Suprapubic skin (tissue), 4 donors: Measurements from ENCODE around the gene ANO2. TPM values are rescaled to one million over a fixed set of nuclear protein-coding genes. Genes with fewer than 3 reads are reported as not detected.

Experiments
- DNase-seq, 2 donors: peaks; one replicate each; pipeline ENCODE4 v3.0.0-alpha.2; 2019; ENCODE audit warnings: low spot score in 2 of 2
- H3K27ac ChIP-seq: fragments of 200-600 bp; sonication (generic); one replicate; pipeline ENCODE4 v1.5.1; 2019
- H3K27me3 ChIP-seq: fragments of 200-600 bp; sonication (generic); one replicate; pipeline ENCODE4 v1.5.1; 2019
- H3K36me3 ChIP-seq: fragments of 200-600 bp; sonication (generic); one replicate; pipeline ENCODE4 v1.5.1; 2019
- H3K4me1 ChIP-seq: fragments of 200-600 bp; sonication (generic); one replicate; pipeline ENCODE4 v1.5.1; 2019
- H3K4me3 ChIP-seq: fragments of 200-600 bp; sonication (generic); one replicate; pipeline ENCODE4 v1.5.1; 2019; ENCODE audit warnings: mild to moderate bottlenecking
- H3K9me3 ChIP-seq: fragments of 200-600 bp; sonication (generic); one replicate; pipeline ENCODE4 v1.5.1; 2019
- EP300 ChIP-seq: sonication (generic); formaldehyde crosslinking; IDR thresholded peaks from one replicate; pipeline ENCODE4 v1.6.1; 2017; ENCODE audit warnings: antibody characterized with exemption
- POLR2A ChIP-seq, 2 donors: fragments of 450-650 bp; IDR thresholded peaks; one replicate each; pipeline ENCODE4 v1.6.1; 2017; ENCODE audit warnings: antibody characterized with exemption in 2 of 2, mild to moderate bottlenecking in 2 of 2, moderate library complexity in 2 of 2
- POLR2AphosphoS5 ChIP-seq, 3 donors: sonication (generic); formaldehyde crosslinking; IDR thresholded peaks; one replicate each; pipeline ENCODE4 v1.6.1; 2017; ENCODE audit warnings: antibody characterized with exemption in 3 of 3
- WGBS: methylation state at CpG from one replicate; pipeline ENCODE4 v1.1.5; 2018; 5-methylcytosine and 5-hydroxymethylcytosine counted together
- total RNA-seq, 4 donors: library from RNA; depleted of rRNA; stranded (reverse); fragments of >200 nt; gene quantifications; one replicate each; pipeline ENCODE4 v1.1.0, GENCODE V29; 2016
- TF ChIP-seq, protein P1 (sequence below), 2 donors: fragments of 200-600 bp in 1 of 2; fragments of 450-650 bp in 1 of 2; sonication (generic) in 1 of 2; IDR thresholded peaks; one replicate each; pipeline ENCODE4 v1.5.1; 2016 to 2019; ENCODE audit warnings: antibody characterized with exemption in 2 of 2, mild to moderate bottlenecking in 1 of 2, moderate library complexity in 1 of 2

ANO2 gene
- total RNA-seq, 4 donors from 2014 or later: 1.1 to 9.7 (median 2.0) TPM

DNA sequence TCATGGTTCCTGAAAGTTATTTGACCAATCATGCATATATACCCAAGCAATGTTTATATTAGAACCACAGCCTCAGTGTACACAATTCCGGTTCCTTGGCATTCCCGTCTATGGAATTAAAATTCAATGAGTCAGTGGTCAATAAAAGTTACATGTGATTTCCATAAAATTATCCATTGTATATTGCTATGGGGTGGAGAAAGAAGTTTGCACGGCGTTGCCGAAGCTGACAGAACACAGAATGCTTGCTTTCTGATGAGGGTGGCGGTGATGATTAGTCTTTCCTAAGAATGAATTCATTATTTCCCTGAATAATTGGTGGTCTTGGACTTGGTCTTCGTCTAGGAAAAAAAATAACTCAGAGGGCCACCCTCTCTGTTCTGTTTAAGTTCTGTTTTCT lies 214.1 kb downstream of the ANO2 start:
- no peak for DNase-seq
- Histone ChIP-seq H3K4me1 (no peaks in the 10 kb centered on the region), H3K36me3 (no peaks in the 10 kb centered on the region), H3K27me3 (no peaks in the 10 kb centered on the region), H3K27ac (no peak overlapping the region), H3K9me3 (no peaks in the 10 kb centered on the region), H3K4me3 (no peak overlapping the region)
- 85% methylated on average over 7 of the region's 7 CpGs for WGBS
- TF ChIP-seq EP300 (no peak), POLR2AphosphoS5 (IDR thresholded peaks at IDR 0.05) (no peak), POLR2A (IDR thresholded peaks at IDR 0.05) (no peak)
- TF ChIP-seq, protein P1, sequence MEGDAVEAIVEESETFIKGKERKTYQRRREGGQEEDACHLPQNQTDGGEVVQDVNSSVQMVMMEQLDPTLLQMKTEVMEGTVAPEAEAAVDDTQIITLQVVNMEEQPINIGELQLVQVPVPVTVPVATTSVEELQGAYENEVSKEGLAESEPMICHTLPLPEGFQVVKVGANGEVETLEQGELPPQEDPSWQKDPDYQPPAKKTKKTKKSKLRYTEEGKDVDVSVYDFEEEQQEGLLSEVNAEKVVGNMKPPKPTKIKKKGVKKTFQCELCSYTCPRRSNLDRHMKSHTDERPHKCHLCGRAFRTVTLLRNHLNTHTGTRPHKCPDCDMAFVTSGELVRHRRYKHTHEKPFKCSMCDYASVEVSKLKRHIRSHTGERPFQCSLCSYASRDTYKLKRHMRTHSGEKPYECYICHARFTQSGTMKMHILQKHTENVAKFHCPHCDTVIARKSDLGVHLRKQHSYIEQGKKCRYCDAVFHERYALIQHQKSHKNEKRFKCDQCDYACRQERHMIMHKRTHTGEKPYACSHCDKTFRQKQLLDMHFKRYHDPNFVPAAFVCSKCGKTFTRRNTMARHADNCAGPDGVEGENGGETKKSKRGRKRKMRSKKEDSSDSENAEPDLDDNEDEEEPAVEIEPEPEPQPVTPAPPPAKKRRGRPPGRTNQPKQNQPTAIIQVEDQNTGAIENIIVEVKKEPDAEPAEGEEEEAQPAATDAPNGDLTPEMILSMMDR (IDR thresholded peaks at IDR 0.05): no peak

- Histone ChIP-seq H3K9me3 (no peaks in the 10 kb centered on the region), H3K27ac (no peak overlapping the region), H3K27me3 (no peaks in the 10 kb centered on the region), H3K4me1 (no peaks in the 10 kb centered on the region), H3K4me3 (no peak overlapping the region), H3K36me3 (no peaks in the 10 kb centered on the region)
- TF ChIP-seq, protein P1 (IDR thresholded peaks at IDR 0.05): no peak
- TF ChIP-seq POLR2AphosphoS5 (IDR thresholded peaks at IDR 0.05) (no peak), EP300 (no peak), POLR2A (IDR thresholded peaks at IDR 0.05) (no peak)
- 79% methylated on average over 4 of the region's 4 CpGs for WGBS
- no peak for DNase-seq
Observed at GRCh38 chr12:5723711-5724252, 221.3 kb downstream of the ANO2 start.

- no peak for DNase-seq
- Histone ChIP-seq H3K4me1 (no peaks in the 10 kb centered on the region), H3K36me3 (no peaks in the 10 kb centered on the region), H3K9me3 (no peaks in the 10 kb centered on the region), H3K4me3 (no peak overlapping the region), H3K27ac (no peak overlapping the region), H3K27me3 (peaks cover 3% of the 10 kb centered on the region)
- no peak for TF ChIP-seq POLR2A (IDR thresholded peaks at IDR 0.05)
- TF ChIP-seq, protein P1 (IDR thresholded peaks at IDR 0.05): no peak
- TF ChIP-seq EP300: no peak
- no peak for TF ChIP-seq POLR2AphosphoS5 (IDR thresholded peaks at IDR 0.05)
- WGBS: 87% methylated on average over 5 of the region's 5 CpGs
Observed at GRCh38 chr12:5723071-5723470, 222.0 kb downstream of the ANO2 start.

- H3K9me3 ChIP-seq: no peaks in the 10 kb centered on the region
- no peaks in the 10 kb centered on the region for H3K4me1 ChIP-seq
- DNase-seq: no peak
- peaks cover 3% of the 10 kb centered on the region for H3K27me3 ChIP-seq
- WGBS: 72% methylated on average over 5 of the region's 7 CpGs
- TF ChIP-seq POLR2A (IDR thresholded peaks at IDR 0.05) (no peak), EP300 (no peak), POLR2AphosphoS5 (IDR thresholded peaks at IDR 0.05) (no peak)
- TF ChIP-seq, protein P1 (IDR thresholded peaks at IDR 0.05): no peak
- H3K27ac ChIP-seq: no peak overlapping the region
- H3K36me3 ChIP-seq: no peaks in the 10 kb centered on the region
- no peak overlapping the region for H3K4me3 ChIP-seq
Observed at GRCh38 chr12:5720381-5721005, 224.6 kb downstream of the ANO2 start.

DNA sequence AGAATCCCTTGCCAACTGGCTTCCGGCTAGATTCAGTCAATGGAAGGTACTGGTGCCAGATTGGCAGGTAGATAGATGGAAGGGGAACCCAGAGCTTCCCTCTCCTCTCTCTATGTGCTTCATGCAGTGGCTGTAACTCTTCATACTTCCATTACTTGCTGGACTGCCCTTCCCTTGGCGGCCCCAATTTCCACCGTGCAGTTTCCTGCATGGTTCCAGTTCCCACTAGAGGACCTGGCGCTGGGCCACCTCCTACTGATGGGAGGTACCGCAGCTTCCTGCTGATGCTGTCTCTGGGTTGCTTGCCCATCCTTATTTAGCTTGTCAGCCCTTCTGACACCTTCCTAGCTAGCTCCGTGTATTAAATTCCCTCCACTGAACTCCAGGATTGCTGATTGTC lies 226.4 kb downstream of the ANO2 start:
- H3K9me3 ChIP-seq: no peaks in the 10 kb centered on the region

More for the DNA sequence above, 226.4 kb downstream of the ANO2 start:
- TF ChIP-seq POLR2A (IDR thresholded peaks at IDR 0.05) (no peak), EP300 (no peak), POLR2AphosphoS5 (IDR thresholded peaks at IDR 0.05) (no peak)
- TF ChIP-seq, protein P1 (IDR thresholded peaks at IDR 0.05): no peak
- no peak for DNase-seq
- Histone ChIP-seq H3K4me3 (no peak overlapping the region), H3K27me3 (peaks cover 3% of the 10 kb centered on the region), H3K36me3 (no peaks in the 10 kb centered on the region), H3K27ac (no peak overlapping the region), H3K4me1 (no peaks in the 10 kb centered on the region)
- WGBS: 48% methylated on average over 6 of the region's 6 CpGs
